ENCODE results near the gene ADGRG6. TPM values are rescaled to one million over a fixed set of nuclear protein-coding genes. Genes with fewer than 3 reads are reported as not detected.

Gene ADGRG6
- total and polyA plus RNA-seq, 9 donors = 1.6 to 10.6 (median 3.0) TPM

- intact Hi-C loops (cut with DNase I) = loop anchor here in 2 of 4 donors (10.0 kb wide), 2 partner anchors 233 to 243 kb away; partner anchors contain the start of genes NMBR (in 1 of the 2) and VTA1 (in 1 of the 2)
- H3K36me3 ChIP-seq = no peaks in the 10 kb centered on the region
- no peaks in the 10 kb centered on the region for H3K4me1 ChIP-seq (ENCODE audit: insufficient read depth)
- H3K27ac ChIP-seq = no peak overlapping the region
- DNase-seq = no peak
- TF ChIP-seq CTCF (IDR thresholded peaks at IDR 0.05) (no peak), POLR2A (IDR thresholded peaks at IDR 0.05) (no peak), EP300 (IDR thresholded peaks at IDR 0.05) (no peak)
- no peaks in the 10 kb centered on the region for H3K9me3 ChIP-seq
- no peak overlapping the region for H3K4me3 ChIP-seq
- 19 to 24% (median 22%) methylated on average over 4 of the region's 4 CpGs for WGBS, 3 donors
- no peaks in the 10 kb centered on the region for H3K27me3 ChIP-seq
Observed at GRCh38 chr6:142387997-142388815, 86.4 kb downstream of the ADGRG6 start.

- no peak for DNase-seq
- no peak overlapping the region for H3K4me3 ChIP-seq
- no peaks in the 10 kb centered on the region for H3K27me3 ChIP-seq
- H3K36me3 ChIP-seq = no peaks in the 10 kb centered on the region
- intact Hi-C loops (cut with DNase I) = no loop called here
- TF ChIP-seq CTCF (IDR thresholded peaks at IDR 0.05) = no peak
- TF ChIP-seq POLR2A (IDR thresholded peaks at IDR 0.05) = no peak
- no peak for TF ChIP-seq EP300 (IDR thresholded peaks at IDR 0.05)
- no peak overlapping the region for H3K27ac ChIP-seq
- no peaks in the 10 kb centered on the region for H3K9me3 ChIP-seq
- 94 to 98% (median 96%) methylated on average over 3 of the region's 3 CpGs for WGBS, 3 donors
- H3K4me1 ChIP-seq (ENCODE audit: insufficient read depth) = no peaks in the 10 kb centered on the region
Observed at GRCh38 chr6:142395266-142395665, 93.5 kb downstream of the ADGRG6 start.

- no peaks in the 10 kb centered on the region for H3K4me1 ChIP-seq (ENCODE audit: insufficient read depth)
- H3K4me3 ChIP-seq = no peak overlapping the region
- no peaks in the 10 kb centered on the region for H3K9me3 ChIP-seq
- H3K36me3 ChIP-seq = no peaks in the 10 kb centered on the region
- 73 to 86% (median 77%) methylated on average over 1 of the region's 1 CpG for WGBS, 3 donors
- intact Hi-C loops (cut with DNase I) = no loop called here
- TF ChIP-seq CTCF (IDR thresholded peaks at IDR 0.05) = no peak
- no peak for TF ChIP-seq EP300 (IDR thresholded peaks at IDR 0.05)
- no peak for TF ChIP-seq POLR2A (IDR thresholded peaks at IDR 0.05)
- no peaks in the 10 kb centered on the region for H3K27me3 ChIP-seq
- DNase-seq = no peak
- no peak overlapping the region for H3K27ac ChIP-seq
Observed at GRCh38 chr6:142395768-142396231, 94.0 kb downstream of the ADGRG6 start.

- no peaks in the 10 kb centered on the region for H3K27me3 ChIP-seq
- DNase-seq = no peak
- WGBS, 3 donors = 61 to 87% (median 78%) methylated on average over 4 of the region's 4 CpGs
- H3K9me3 ChIP-seq = no peaks in the 10 kb centered on the region
- intact Hi-C loops (cut with DNase I) = no loop called here
- no peak for TF ChIP-seq CTCF (IDR thresholded peaks at IDR 0.05)
- no peak for TF ChIP-seq EP300 (IDR thresholded peaks at IDR 0.05)
- TF ChIP-seq POLR2A (IDR thresholded peaks at IDR 0.05) = no peak
- H3K4me1 ChIP-seq (ENCODE audit: insufficient read depth) = no peaks in the 10 kb centered on the region
- H3K36me3 ChIP-seq = no peaks in the 10 kb centered on the region
- no peak overlapping the region for H3K27ac ChIP-seq
- no peak overlapping the region for H3K4me3 ChIP-seq
Observed at GRCh38 chr6:142398353-142398752, 96.5 kb downstream of the ADGRG6 start.

Measured in ovary (tissue), 9 donors.